HepG2 (cell line): Measurements from ENCODE around the gene SAMD14. TPM values are rescaled to one million over a fixed set of nuclear protein-coding genes. Genes with fewer than 3 reads are reported as not detected.

Experiments
- CENPBD1 ChIP-seq: sonication (generic); formaldehyde crosslinking; IDR thresholded peaks from 2 replicates; pipeline ENCODE4 v1.8.0; 2022; ENCODE audit warnings: missing genetic modification reagents, low read depth, mild to moderate bottlenecking, borderline replicate concordance
- MTF1 ChIP-seq: sonication (generic); formaldehyde crosslinking; IDR thresholded peaks from 2 replicates; pipeline ENCODE4 v1.5.0; 2020; ENCODE audit warnings: missing genetic modification reagents
- NRL ChIP-seq: sonication (generic); formaldehyde crosslinking; IDR thresholded peaks from 2 replicates; pipeline ENCODE4 v1.5.0; 2020; ENCODE audit warnings: missing genetic modification reagents, mild to moderate bottlenecking, moderate library complexity, borderline replicate concordance
- PATZ1 ChIP-seq: sonication (generic); formaldehyde crosslinking; IDR thresholded peaks from 2 replicates; pipeline ENCODE4 v1.4.0; 2020; ENCODE audit warnings: missing genetic modification reagents
- PRDM10 ChIP-seq: sonication (generic); formaldehyde crosslinking; IDR thresholded peaks from 2 replicates; pipeline ENCODE4 v1.4.0; 2020; ENCODE audit warnings: low read depth, missing genetic modification reagents
- RXRB ChIP-seq: IDR thresholded peaks from 2 replicates; pipeline ENCODE4 v1.6.1; 2016; ENCODE audit warnings: borderline replicate concordance, missing genetic modification reagents, missing compliant biosample characterization
- SNAI1 ChIP-seq: sonication (generic); formaldehyde crosslinking; IDR thresholded peaks from 2 replicates; pipeline ENCODE4 v1.5.0; 2020; ENCODE audit warnings: mild to moderate bottlenecking, missing genetic modification reagents, borderline replicate concordance
- SP5 ChIP-seq: IDR thresholded peaks from 2 replicates; pipeline ENCODE4 v1.6.1; 2016; ENCODE audit warnings: low read depth, borderline replicate concordance
- TBX2 ChIP-seq: sonication (generic); formaldehyde crosslinking; IDR thresholded peaks from 2 replicates; pipeline ENCODE4 v1.5.0; 2020; ENCODE audit warnings: missing genetic modification reagents, mild to moderate bottlenecking, borderline replicate concordance
- TRAFD1 ChIP-seq: sonication (generic); formaldehyde crosslinking; IDR thresholded peaks from 2 replicates; pipeline ENCODE4 v1.5.1; 2020; ENCODE audit warnings: missing genetic modification reagents, mild to moderate bottlenecking, borderline replicate concordance
- ZNF629 ChIP-seq: sonication (generic); formaldehyde crosslinking; conservative IDR thresholded peaks from 2 replicates; pipeline ENCODE4 v1.5.0; 2020; ENCODE audit warnings: missing genetic modification reagents
- polyA plus RNA-seq, 8 experiments: library from polyadenylated mRNA; depleted of rRNA in 3 of 8; stranded (reverse) in 7 of 8; unstranded in 1 of 8; fragments of >200 nt; fragmentation: Illumina TruSeq in 4 of 8; extraction: Trizol in 4 of 8; gene quantifications; 2 replicates each; pipeline versions ENCODE4 v1.2.1 to v1.2.3, GENCODE V29; 2011 to 2016; ENCODE audit warnings: low read depth in 4 of 8, missing spikeins in 1 of 8, mixed read lengths in 1 of 8; ENCODE audit not compliant: insufficient read depth in 1 of 8
- total RNA-seq, 5 experiments: library from RNA; depleted of rRNA; stranded (reverse); fragments of >200 nt; fragmentation: Illumina TruSeq; extraction: Trizol; gene quantifications; 2 replicates each; pipeline ENCODE4 v1.2.3, GENCODE V29; 2016; ENCODE audit warnings: low read depth in 1 of 5
- TF ChIP-seq, protein P1 (sequence below): sonication (generic); formaldehyde crosslinking; IDR thresholded peaks from 2 replicates; pipeline ENCODE4 v1.9.0; 2021; ENCODE audit warnings: missing genetic modification reagents, borderline replicate concordance
- TF ChIP-seq, protein P2 (sequence below): IDR thresholded peaks from 2 replicates; pipeline ENCODE4 v1.6.1; 2016; ENCODE audit warnings: missing compliant biosample characterization, missing genetic modification reagents, borderline replicate concordance

SAMD14 gene
- total and polyA plus RNA-seq, 2 of the 13 experiments (the other 11 are each of a cell fraction or from before 2014, with no cell fraction given), result 0.07 to 0.22 TPM

GRCh38 chr17:50101346-50102163, 28.4 kb downstream of the SAMD14 start (continued):
- 0 out of 2 replicates have a peak, but pooled peaks have one; percentile 28 for TF ChIP-seq PRDM10 (CRISPR knock-in tag)
- TF ChIP-seq SNAI1, result peak; percentile 56; the same call in 1 of the 2 replicates
- TF ChIP-seq TBX2 (CRISPR knock-in tag), result peak; percentile 41; the same call in 1 of the 2 replicates
- peak; percentile 50; the same call in 1 of the 2 replicates for TF ChIP-seq RXRB (CRISPR knock-in tag)
- peak; percentile 34; the same call in 1 of the 2 replicates for TF ChIP-seq SP5 (CRISPR knock-in tag)
- TF ChIP-seq, protein P1, sequence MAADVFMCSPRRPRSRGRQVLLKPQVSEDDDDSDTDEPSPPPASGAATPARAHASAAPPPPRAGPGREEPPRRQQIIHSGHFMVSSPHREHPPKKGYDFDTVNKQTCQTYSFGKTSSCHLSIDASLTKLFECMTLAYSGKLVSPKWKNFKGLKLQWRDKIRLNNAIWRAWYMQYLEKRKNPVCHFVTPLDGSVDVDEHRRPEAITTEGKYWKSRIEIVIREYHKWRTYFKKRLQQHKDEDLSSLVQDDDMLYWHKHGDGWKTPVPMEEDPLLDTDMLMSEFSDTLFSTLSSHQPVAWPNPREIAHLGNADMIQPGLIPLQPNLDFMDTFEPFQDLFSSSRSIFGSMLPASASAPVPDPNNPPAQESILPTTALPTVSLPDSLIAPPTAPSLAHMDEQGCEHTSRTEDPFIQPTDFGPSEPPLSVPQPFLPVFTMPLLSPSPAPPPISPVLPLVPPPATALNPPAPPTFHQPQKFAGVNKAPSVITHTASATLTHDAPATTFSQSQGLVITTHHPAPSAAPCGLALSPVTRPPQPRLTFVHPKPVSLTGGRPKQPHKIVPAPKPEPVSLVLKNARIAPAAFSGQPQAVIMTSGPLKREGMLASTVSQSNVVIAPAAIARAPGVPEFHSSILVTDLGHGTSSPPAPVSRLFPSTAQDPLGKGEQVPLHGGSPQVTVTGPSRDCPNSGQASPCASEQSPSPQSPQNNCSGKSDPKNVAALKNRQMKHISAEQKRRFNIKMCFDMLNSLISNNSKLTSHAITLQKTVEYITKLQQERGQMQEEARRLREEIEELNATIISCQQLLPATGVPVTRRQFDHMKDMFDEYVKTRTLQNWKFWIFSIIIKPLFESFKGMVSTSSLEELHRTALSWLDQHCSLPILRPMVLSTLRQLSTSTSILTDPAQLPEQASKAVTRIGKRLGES, result peak; percentile 81; the same call in 1 of the 2 replicates
- 0 out of 2 replicates have a peak, but pooled peaks have one; percentile 20 for TF ChIP-seq ZNF629 (CRISPR knock-in tag)
- TF ChIP-seq NRL (CRISPR knock-in tag), result peak; percentile 20; the same call in 1 of the 2 replicates
- peak; percentile 84; the same call in 1 of the 2 replicates for TF ChIP-seq TRAFD1
- peak; percentile 83 for TF ChIP-seq PATZ1 (CRISPR knock-in tag)
- TF ChIP-seq, protein P2, sequence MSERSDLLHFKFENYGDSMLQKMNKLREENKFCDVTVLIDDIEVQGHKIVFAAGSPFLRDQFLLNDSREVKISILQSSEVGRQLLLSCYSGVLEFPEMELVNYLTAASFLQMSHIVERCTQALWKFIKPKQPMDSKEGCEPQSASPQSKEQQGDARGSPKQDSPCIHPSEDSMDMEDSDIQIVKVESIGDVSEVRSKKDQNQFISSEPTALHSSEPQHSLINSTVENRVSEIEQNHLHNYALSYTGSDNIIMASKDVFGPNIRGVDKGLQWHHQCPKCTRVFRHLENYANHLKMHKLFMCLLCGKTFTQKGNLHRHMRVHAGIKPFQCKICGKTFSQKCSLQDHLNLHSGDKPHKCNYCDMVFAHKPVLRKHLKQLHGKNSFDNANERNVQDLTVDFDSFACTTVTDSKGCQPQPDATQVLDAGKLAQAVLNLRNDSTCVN (CRISPR knock-in tag), result peak; percentile 72; the same call in 1 of the 2 replicates
- TF ChIP-seq CENPBD1 (CRISPR knock-in tag), result 0 out of 2 replicates have a peak, but pooled peaks have one; percentile 27
- TF ChIP-seq MTF1 (CRISPR knock-in tag), result no peak
